ENCODE results near the gene ING4.

ING4 gene

DNA sequence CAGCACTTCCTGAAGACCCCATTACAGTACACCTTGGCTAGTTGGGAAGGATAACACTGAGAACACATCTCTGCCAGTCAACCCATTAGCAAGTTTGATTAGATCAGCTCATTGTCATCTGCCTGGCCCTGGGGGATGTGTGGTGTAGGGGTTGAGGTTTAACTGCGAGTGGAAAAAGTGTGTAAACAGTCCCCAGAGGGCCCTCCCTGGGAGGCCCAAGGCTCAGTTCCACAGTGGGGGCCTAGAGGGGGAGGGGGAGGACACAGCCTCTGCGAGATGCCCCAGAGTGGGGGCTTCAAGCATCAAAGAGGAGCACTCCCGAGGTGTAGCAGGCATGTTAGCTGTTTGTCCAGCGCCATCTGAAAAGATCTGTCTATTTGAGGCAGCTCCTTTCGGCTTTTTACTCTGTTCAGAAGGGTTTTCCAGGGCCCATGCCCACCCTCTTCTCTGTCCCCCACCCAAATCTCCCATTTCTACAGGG, 27.5 kb downstream of the ING4 start:
- no peak for FAIRE-seq

DNA sequence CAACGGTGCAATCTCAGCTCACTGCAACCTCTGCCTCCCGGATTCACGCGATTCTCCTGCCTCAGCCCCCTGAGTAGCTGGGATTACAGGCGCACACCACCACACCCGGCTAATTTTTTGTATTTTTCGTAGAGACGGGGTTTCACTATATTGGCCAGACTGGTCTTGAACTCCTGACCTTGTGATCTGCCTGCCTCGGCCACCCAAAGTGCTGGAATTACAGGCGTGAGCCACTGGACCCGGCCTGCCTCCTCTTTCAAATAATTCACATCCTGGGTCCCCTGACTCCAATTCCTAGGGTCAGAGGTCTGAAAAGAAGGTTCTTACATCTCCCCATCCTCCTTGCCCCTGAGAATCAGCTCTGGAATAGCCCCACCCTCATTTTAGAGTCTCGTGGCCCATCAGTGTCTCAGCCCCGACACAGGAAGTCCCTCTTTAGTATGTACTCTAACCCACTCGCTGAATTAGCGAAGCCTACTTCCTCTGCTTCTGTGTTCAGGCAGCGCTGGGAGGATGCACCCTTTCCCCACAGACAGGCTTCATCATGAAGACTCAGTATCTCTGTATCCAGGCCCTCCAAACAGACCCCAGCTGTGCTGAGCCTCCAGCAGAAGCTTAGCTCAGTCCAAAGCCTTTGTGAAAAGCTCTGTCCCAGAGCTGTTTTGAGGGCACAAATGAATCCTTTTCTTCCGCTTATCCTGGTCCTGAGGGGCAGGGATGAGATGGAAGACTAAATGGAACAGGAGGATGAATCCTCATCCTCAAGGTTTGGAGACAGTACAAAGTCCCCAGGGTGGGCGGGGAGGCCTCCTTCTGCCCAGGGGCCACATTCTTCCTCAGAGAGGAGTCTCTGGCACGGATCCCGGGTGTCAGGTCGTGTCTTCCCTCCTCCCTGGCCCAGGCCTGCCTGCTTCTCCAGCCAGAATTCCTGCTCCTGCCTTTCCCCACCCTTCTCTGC, 30.6 kb downstream of the ING4 start:
- FAIRE-seq: no peak

DNA sequence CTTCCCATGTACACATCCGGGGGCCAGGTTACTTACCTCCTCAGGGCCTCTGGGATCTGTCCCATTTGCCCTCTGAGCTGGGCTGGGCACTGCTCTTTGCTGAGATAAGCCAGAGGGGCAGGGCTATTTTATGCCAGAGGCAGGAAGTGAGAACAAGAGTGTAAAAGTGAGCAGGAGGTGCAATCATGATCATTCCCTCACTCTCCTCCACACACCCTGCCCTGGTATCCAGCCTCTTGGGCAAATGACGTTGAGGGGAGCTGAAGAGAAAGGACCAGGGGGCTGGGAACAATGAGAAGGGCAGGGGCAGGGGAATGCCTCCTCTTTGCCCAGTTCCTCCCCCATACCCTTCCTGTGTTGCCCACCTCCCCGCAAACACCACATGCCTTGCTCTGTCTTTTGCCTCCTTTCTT, 31.4 kb downstream of the ING4 start:
- FAIRE-seq: no peak

DNA sequence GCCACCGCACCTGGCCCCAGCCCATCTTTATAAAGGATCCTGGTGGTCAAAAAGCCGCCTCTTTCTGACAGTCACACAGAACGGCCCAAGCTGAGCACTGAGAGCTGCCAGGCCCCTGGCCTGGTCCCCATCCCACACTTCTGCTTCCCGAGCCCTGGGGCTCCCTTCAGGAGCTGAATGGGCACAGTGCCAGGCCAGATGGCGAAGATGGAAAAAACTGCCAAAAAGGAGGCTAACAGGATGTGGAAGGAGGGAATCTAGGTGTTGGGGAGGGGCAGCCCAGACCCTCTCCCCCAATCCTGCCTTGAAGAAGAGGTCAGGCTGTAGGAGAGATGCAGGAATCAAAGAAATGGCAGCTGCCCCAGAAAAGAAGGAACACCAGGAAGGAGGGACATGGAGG, 32.2 kb downstream of the ING4 start:
- FAIRE-seq: no peak

DNA sequence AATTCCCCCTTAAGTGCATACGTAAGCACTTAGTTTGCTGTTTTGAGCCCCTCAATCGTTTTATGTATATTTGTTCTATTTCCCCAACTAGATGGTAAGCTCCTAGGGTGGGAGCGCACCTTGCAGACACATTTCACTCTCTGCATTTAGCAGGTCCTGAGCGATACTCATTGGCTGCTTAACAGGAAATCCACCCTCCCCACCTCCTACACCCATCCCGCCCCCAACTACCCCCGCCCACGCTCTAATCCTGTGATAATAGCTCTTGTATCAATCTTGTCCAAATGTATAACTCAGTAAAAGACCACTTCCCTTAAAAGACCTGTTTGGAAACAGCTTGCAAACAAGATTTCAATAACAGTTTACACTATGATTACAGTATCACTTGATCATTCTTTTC, 35.3 kb downstream of the ING4 start:
- no peak for FAIRE-seq

DNA sequence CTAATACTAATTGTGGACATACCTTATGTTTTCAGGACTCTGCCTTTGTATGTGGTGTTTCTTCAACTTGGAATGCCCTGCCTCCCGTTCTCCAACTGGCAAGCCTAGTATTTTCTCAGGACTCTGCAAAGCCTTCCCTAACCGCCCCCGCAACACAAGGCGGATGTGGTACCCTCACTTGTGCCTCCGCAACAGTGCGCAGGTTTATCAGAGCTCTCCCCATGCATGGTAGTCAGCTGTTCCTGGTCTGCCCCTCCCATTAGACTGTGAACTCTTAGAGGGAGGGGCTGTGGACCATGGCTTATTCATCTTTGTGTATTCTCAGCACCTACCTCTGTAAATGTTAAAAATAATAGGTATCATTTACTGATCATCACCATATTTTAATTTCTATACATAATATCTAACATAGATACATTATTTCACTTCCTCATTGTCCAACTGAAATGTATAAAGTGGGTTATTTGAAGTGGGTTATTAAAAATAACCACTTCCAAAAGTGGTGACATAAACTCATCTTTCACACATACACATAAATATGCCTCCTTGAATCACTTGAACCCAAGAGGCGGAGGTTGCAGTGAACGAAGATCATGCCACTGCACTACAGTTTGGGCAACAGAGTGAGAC, 36.1 kb downstream of the ING4 start:
- FAIRE-seq: no peak

DNA sequence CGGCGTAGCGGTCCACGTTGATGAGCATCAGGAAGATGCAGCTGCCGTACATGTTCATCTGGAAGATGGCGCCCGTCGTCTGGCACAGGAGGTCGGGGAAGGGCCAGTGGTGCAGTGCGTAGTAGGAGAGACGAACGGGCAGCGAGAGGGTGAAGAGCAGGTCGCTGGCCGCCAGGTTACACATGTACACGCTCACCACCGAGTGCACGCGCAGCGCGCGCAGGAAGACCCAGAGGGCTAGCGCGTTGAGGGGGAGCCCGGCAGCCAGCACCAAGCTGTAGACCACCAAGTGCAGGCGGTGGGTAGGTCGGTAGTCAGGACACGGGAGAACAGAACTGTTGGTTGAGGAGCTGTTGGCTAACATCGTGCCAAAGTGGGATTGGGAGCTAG, 42.0 kb downstream of the ING4 start:
- FAIRE-seq: no peak

GRCh38 chr12:6620137-6620884, 42.6 kb downstream of the ING4 start:
- no peak for FAIRE-seq

- no peak for FAIRE-seq
These were observed 44.3 kb downstream of the ING4 start for GRCh38 chr12:6618483-6619225.

GRCh38 chr12:6615802-6616201, 47.1 kb downstream of the ING4 start:
- no peak for FAIRE-seq

DNA sequence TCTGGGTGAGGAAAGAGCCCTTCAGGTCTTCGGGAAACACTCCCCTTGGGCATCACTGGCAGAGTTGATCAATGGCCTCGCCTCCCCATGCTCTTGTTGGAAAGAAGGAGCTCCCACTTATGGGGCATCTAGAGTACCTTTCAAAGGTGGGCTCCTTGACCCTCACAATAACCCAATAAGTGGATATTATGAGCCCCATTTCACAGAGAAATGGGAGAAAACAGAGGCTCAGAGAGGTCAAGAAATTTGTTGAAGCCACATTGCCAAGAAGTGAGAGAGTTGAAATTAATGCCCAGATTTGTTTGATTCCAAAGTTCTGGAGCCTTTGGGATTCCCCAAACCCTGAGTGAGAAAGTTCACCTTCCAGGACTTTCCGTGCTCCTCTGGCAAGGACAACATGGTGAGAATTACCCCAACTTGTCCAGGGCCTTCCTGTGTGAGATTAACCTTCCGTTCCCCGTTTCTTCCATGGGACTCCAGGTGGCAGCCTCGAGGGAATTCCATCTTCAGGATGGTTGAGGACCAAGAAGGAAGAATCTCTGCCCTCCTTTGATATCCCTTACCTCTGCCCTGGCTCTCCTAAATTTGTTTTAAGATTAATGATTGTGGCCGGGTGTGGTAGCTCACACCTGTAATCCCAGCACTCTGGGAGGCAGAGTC, 48.3 kb downstream of the ING4 start:
- FAIRE-seq: no peak

- no peak for FAIRE-seq
These were observed 49.0 kb downstream of the ING4 start for GRCh38 chr12:6613776-6614512.

DNA sequence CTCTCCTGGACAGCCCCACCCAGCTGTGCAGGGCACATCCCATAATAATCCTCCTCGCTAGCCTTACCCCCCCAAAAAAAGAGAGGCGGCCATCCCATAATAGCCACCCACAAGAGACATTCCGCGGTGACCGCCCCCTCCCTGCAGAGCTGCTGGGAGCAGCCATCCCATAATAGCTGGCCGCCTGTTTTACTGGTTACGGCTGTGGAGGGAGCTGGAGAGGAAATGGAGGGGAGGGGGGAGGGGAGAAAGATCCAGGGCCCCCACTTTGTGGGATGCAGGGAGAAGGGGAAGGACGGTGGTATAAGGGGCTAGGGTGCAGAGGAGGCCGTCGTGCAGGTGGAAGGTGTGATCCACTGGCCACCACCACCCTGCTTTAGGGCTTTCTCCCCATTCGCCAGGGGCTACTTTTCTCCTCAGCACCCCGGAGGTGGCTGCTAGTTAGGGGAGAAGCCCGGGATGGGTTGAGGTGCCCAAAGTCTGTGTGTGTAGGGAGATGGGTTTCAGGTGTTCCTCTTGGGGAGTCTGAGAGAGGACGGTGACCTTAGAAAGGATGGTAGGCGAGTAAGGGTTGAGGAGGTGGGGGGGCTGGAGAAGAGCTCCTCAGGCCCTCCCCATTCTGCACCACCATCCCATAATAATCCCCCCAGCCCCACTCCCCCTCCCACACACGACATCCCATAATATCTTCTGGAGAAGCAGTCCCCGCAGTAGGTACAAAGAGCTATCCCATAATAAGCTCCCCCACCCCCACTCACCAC, 49.7 kb downstream of the ING4 start:
- no peak for FAIRE-seq

GRCh38 chr12:6612652-6613014, 50.3 kb downstream of the ING4 start:
- no peak for FAIRE-seq

GRCh38 chr12:6612247-6612646, 50.7 kb downstream of the ING4 start:
- no peak for FAIRE-seq

- no peak for FAIRE-seq
These were observed 54.2 kb downstream of the ING4 start for GRCh38 chr12:6608592-6609281.

DNA sequence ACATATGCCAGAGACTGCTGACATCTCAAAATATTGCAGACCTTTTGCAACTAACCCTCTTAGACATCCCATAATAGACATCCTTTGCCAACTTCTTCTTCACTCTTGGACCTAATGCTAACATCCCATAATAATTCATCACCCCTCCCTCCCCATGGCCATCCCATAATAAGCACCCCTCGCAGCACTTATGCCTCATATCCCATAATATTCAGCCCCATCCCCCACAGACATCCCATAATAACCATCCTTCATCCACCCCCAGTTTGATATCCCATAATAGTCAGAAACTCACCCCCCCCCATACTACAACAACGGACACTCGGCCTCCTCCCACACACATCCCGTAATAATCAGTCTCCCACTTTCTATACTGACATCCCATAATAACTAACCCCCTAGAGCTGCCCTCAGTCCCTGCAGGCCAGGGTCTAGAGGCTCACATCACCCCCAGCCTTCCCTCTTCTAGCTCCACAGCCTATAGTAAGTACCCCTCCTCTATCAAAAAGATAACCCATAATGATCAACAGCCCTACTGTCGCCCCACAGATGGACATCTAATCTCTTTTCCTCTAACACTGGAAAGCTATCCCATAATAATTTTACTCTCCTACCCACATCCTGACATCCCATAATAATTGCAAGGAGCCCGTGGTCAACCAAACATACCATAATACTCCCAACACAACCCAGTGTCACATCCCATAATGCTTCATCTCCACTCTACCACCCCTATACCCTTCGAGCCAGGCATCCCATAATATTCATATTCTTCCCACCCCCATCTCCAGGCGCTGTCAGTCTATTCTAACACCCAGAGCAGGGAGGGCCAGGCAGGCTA, 54.9 kb downstream of the ING4 start:
- no peak for FAIRE-seq

GRCh38 chr12:6606331-6607131, 56.4 kb downstream of the ING4 start:
- FAIRE-seq: no peak

All from endometrium (tissue), 2 donors.